B cell (primary cell): ENCODE results near the gene PLK2. TPM values are rescaled to one million over a fixed set of nuclear protein-coding genes. Genes with fewer than 3 reads are reported as not detected.
A peak's percentile ranks its signal among the peaks of the same experiment; 100 is the strongest.

Experiments
- ATAC-seq: fragments of 200-7000 bp; cut with Tn5 transposase; one replicate; pipeline ENCODE4 v1.10.0; 2021; ENCODE audit warnings: low read depth, mild to moderate bottlenecking, moderate number of reproducible peaks, moderate library complexity
- CTCF ChIA-PET: fragments of 350-600 bp; sonication (Branson Sonifier 250); formaldehyde crosslinking; loops from one replicate; lab custom pipeline; 2021; ENCODE audit warnings: antibody characterized with exemption, inconsistent platforms; lab: Charles Lee
- POLR2A ChIA-PET: fragments of 350-600 bp; sonication (Branson Sonifier 250); formaldehyde crosslinking; loops from one replicate; lab custom pipeline; 2021; ENCODE audit warnings: antibody characterized with exemption; lab: Charles Lee
- DNase-seq: peaks from one replicate; pipeline ENCODE4 v3.0.0; 2013
- H2AFZ ChIP-seq: 2 replicates; pipeline ENCODE4 v1.6.1; 2012; ENCODE audit warnings: mild to moderate bottlenecking, low read depth, low read length; ENCODE audit not compliant: insufficient read depth, poor library complexity, severe bottlenecking
- H3K27ac ChIP-seq, 2 donors: 1 replicate in 1 of 2; 2 replicates in 1 of 2; pipeline ENCODE4 v1.5.1; 2012 to 2013; ENCODE audit warnings: low read length in 2 of 2, mild to moderate bottlenecking in 2 of 2, moderate library complexity in 1 of 2
- H3K27me3 ChIP-seq, 4 experiments: fragments of 200-600 bp in 1 of 4; sonication (generic) in 1 of 4; replicated peaks in 1 of 4; 1 replicate in 2 of 4; 2 replicates in 2 of 4; pipeline versions ENCODE4 v1.6.1 to v1.7.0; 2013 to 2016; ENCODE audit warnings: low read length in 3 of 4, mild to moderate bottlenecking in 2 of 4, mixed read lengths in 1 of 4, moderate library complexity in 1 of 4; ENCODE audit not compliant: insufficient read depth in 4 of 4, control insufficient read depth in 3 of 4; ENCODE audit errors: control extremely low read depth in 1 of 4
- H3K36me3 ChIP-seq, 2 experiments: replicated peaks in 1 of 2; 1 replicate in 1 of 2; 2 replicates in 1 of 2; pipeline versions ENCODE4 v1.6.1 to v1.7.1; 2013; ENCODE audit warnings: low read length in 1 of 2; ENCODE audit not compliant: insufficient read depth in 2 of 2, control insufficient read depth in 1 of 2; ENCODE audit errors: control extremely low read depth in 1 of 2, extremely low read depth in 1 of 2
- H3K4me1 ChIP-seq, 2 donors: fragments of 200-600 bp in 1 of 2; sonication (generic) in 1 of 2; 1 replicate in 1 of 2; 2 replicates in 1 of 2; pipeline versions ENCODE4 v1.5.1 to v1.6.1; 2013 to 2017; ENCODE audit warnings: low read length in 2 of 2; ENCODE audit not compliant: control insufficient read depth in 2 of 2, insufficient read depth in 2 of 2
- H3K4me2 ChIP-seq: replicated peaks from 2 replicates; pipeline ENCODE3; 2012; ENCODE audit warnings: mild to moderate bottlenecking, low read depth, low read length; ENCODE audit not compliant: poor library complexity, severe bottlenecking
- H3K4me3 ChIP-seq, 5 experiments: fragments of 200-600 bp in 1 of 5; sonication (generic) in 1 of 5; 1 replicate in 3 of 5; 2 replicates in 2 of 5; pipeline versions ENCODE4 v1.5.1 to v1.7.0; 2011 to 2016; ENCODE audit warnings: low read length in 4 of 5, mild to moderate bottlenecking in 4 of 5, low read depth in 2 of 5, control low read depth in 1 of 5, moderate library complexity in 1 of 5; ENCODE audit not compliant: insufficient read depth in 1 of 5; ENCODE audit errors: control extremely low read depth in 1 of 5, extremely low read depth in 1 of 5
- H3K79me2 ChIP-seq: fragments of 200-600 bp; sonication (generic); one replicate; pipeline ENCODE4 v1.6.0; 2016; ENCODE audit warnings: low read length; ENCODE audit not compliant: control insufficient read depth, insufficient read depth
- H3K9ac ChIP-seq: fragments of 200-600 bp; sonication (generic); 2 replicates; pipeline ENCODE4 v1.6.1; 2017; ENCODE audit warnings: mild to moderate bottlenecking, low read length, moderate library complexity
- H3K9me3 ChIP-seq, 3 donors: one replicate each; pipeline versions ENCODE4 v1.6.1 to v1.7.1; 2013; ENCODE audit warnings: low read length in 2 of 3; ENCODE audit not compliant: control insufficient read depth in 2 of 3, insufficient read depth in 1 of 3; ENCODE audit errors: control extremely low read depth in 1 of 3
- H4K20me1 ChIP-seq: 2 replicates; pipeline ENCODE4 v1.6.0; 2012; ENCODE audit warnings: mild to moderate bottlenecking, low read length; ENCODE audit not compliant: insufficient read depth, control insufficient read depth, poor library complexity, severe bottlenecking
- H3K27ac Mint-ChIP-seq: one replicate; pipeline ENCODE4 v1.8.0; 2021; ENCODE audit warnings: mixed read lengths
- H3K27me3 Mint-ChIP-seq: one replicate; pipeline ENCODE4 v1.8.0; 2021; ENCODE audit warnings: mixed read lengths
- H3K4me1 Mint-ChIP-seq: one replicate; pipeline ENCODE4 v1.8.0; 2021; ENCODE audit warnings: mixed read lengths
- H3K4me3 Mint-ChIP-seq: one replicate; pipeline ENCODE4 v1.8.0; 2021; ENCODE audit warnings: mixed read lengths
- H3K9me3 Mint-ChIP-seq: one replicate; pipeline ENCODE4 v1.8.0; 2022; ENCODE audit warnings: mixed read lengths; ENCODE audit not compliant: insufficient read depth
- CTCF ChIP-seq: fragments of 200-600 bp; IDR thresholded peaks from one replicate; pipeline ENCODE4 v1.8.0; 2022; ENCODE audit warnings: antibody characterized with exemption, mild to moderate bottlenecking
- EZH2 ChIP-seq: IDR thresholded peaks from 2 replicates; pipeline ENCODE4 v1.6.1; 2012; ENCODE audit warnings: borderline replicate concordance, low read depth, mild to moderate bottlenecking, moderate library complexity, low read length; ENCODE audit not compliant: insufficient read depth, poor library complexity, severe bottlenecking
- WGBS: methylation state at CpG from one replicate; pipeline ENCODE4 v1.1.5; 2013; ENCODE audit warnings: missing lambda C conversion rate; ENCODE audit not compliant: insufficient coverage; 5-methylcytosine and 5-hydroxymethylcytosine counted together
- intact Hi-C: fragments of 100-400 bp; cut with micrococcal nuclease; formaldehyde crosslinking; loops from one replicate; pipeline ENCODE4 v1.10.0; 2022
- polyA plus RNA-seq: library from polyadenylated mRNA; depleted of rRNA; stranded (reverse); fragments of >200 nt; gene quantifications from 2 replicates; pipeline ENCODE4 v1.2.3, GENCODE V29; 2012
- total RNA-seq, 2 donors: library from RNA; stranded (reverse); fragments of 120-200 nt in 1 of 2; gene quantifications; 1 replicate in 1 of 2; 2 replicates in 1 of 2; pipeline versions ENCODE4 v1.2.3 to v1.2.4, GENCODE V29; 2013 to 2022

PLK2 gene
- total and polyA plus RNA-seq, 2 donors (not counting 1 experiment from before 2014, with no cell fraction given) = 32.2 to 47.2 TPM

DNA sequence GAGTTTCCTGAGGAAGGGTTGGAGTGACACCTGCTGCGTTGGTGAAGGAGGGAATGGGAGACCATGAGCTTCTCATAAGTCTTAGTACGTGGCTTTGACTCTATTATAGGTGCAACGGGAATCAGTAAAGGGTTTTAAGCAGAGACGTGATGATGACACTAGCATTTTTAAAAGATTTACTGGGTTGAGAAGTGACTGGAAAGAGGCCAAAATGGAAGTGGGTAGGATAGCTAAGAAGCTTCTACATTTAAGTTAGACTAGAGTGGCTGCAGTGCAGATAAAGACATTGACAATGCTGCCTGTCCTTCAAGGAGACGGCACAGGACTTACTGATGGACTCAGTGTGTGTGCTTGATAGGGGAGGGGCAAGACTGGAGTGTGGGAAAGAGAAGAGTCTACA, 37.5 kb upstream of the PLK2 start:
- intact Hi-C loops = loop anchor here (10.0 kb wide), 1 partner anchor 1307 kb away; no protein-coding TSS in a partner anchor
- H3K27ac Mint-ChIP-seq = peak overlapping the region; percentile 88

More for the DNA sequence above, 37.5 kb upstream of the PLK2 start:
- TF ChIP-seq EZH2 (no peak), CTCF (no peak)
- Mint-ChIP-seq H3K4me3 (peak overlapping the region; percentile 44), H3K4me1 (peaks cover 90% of the 10 kb centered on the region), H3K27me3 (no peaks in the 10 kb centered on the region), H3K9me3 (peaks cover 2% of the 10 kb centered on the region)
- WGBS = 75% methylated on average over 4 of the region's 5 CpGs
- ChIA-PET POLR2A (no interaction called here), CTCF (interaction anchor here (1.2 to 1.9 kb wide), 3 partner anchors 19 to 85 kb away, joined by 3 to 6 read pairs (median 4); partner anchors contain the start of gene RAB3C)
- H3K27me3 ChIP-seq = no peaks in the 10 kb centered on the region
- H3K9ac ChIP-seq = no peak overlapping the region
- peaks cover 77% of the 10 kb centered on the region for H3K79me2 ChIP-seq
- ATAC-seq (no peak), DNase-seq (no peak)
- H4K20me1 ChIP-seq = no peaks in the 10 kb centered on the region
- peak overlapping the region; percentile 65 for H3K4me2 ChIP-seq
- no peak overlapping the region for H3K4me3 ChIP-seq
- H3K36me3 ChIP-seq = peaks cover 21 to 48% of the 10 kb centered on the region in 2 experiments
- H2AFZ ChIP-seq = no peak overlapping the region
- peaks cover 70 to 89% of the 10 kb centered on the region in 2 donors for H3K4me1 ChIP-seq
- H3K27ac ChIP-seq = peak overlapping the region; percentile 22 to 75
- peaks cover 0 to 8% (median 4%) of the 10 kb centered on the region in 3 donors for H3K9me3 ChIP-seq
